HG03066 (cell line): Measurements from ENCODE around the gene YIPF2.
"Not testable (repeated sequence)": the region's sequence is repeated elsewhere in the genome, so short reads cannot be mapped to it uniquely, and the experiment has no call there.

Experiments used
- ATAC-seq: cut with Tn5 transposase; IDR thresholded peaks from one replicate; pipeline ENCODE4 v1.9.1; 2021; ENCODE audit warnings: low read depth; ENCODE audit not compliant: unreplicated experiment

YIPF2 gene

GRCh38 chr19:10928563-10929401 is at the start of gene YIPF2, which contains the start of gene TIMM29:
TSS of gene YIPF2 (minus strand) at chr19:10928639. CDS start at chr19:10928410, 229 bp downstream.
TSS of gene TIMM29 (plus strand) at chr19:10928811. CDS start at chr19:10928823, 12 bp downstream.
- peak; percentile 78 for ATAC-seq

- no peak for ATAC-seq
Observed at GRCh38 chr19:10977742-10978092, 49.3 kb upstream of the YIPF2 start.

GRCh38 chr19:10976131-10976892 is 47.9 kb upstream of the YIPF2 start:
- ATAC-seq = no peak

- ATAC-seq = no peak
Observed at GRCh38 chr19:10975374-10976130, 47.1 kb upstream of the YIPF2 start.

- no peak for ATAC-seq
Observed at GRCh38 chr19:10971107-10971726, 42.8 kb upstream of the YIPF2 start.

GRCh38 chr19:10968527-10969135 is 40.2 kb upstream of the YIPF2 start:
- no peak for ATAC-seq

- no peak for ATAC-seq
Observed at GRCh38 chr19:10966809-10967208, 38.4 kb upstream of the YIPF2 start.

GRCh38 chr19:10965398-10965797 is 37.0 kb upstream of the YIPF2 start:
- ATAC-seq = no peak

- ATAC-seq = no peak
Observed at GRCh38 chr19:10964903-10965302, 36.5 kb upstream of the YIPF2 start.

- ATAC-seq = no peak
Observed at GRCh38 chr19:10963865-10964264, 35.4 kb upstream of the YIPF2 start.

GRCh38 chr19:10962863-10963262 is 34.4 kb upstream of the YIPF2 start:
- no peak for ATAC-seq

GRCh38 chr19:10961073-10961860 is 32.8 kb upstream of the YIPF2 start:
- ATAC-seq = peak; percentile 31

- ATAC-seq = peak; percentile 58
Observed at GRCh38 chr19:10960314-10961072, 32.1 kb upstream of the YIPF2 start, which contains the start of gene SMARCA4. TSS of gene SMARCA4 (plus strand) at chr19:10961030. CDS start at chr19:10984152, 23,122 bp downstream.

GRCh38 chr19:10959277-10959968 is 31.0 kb upstream of the YIPF2 start:
- ATAC-seq = not testable (repeated sequence)

GRCh38 chr19:10952809-10953208 is 24.4 kb upstream of the YIPF2 start:
- no peak for ATAC-seq

GRCh38 chr19:10946958-10947657 is 18.7 kb upstream of the YIPF2 start:
- no peak for ATAC-seq

- no peak for ATAC-seq
Observed at GRCh38 chr19:10945264-10945663, 16.8 kb upstream of the YIPF2 start.
